ENCODE measurements around the gene KLHL17.
"Not testable (repeated sequence)": the region's sequence is repeated elsewhere in the genome, so short reads cannot be mapped to it uniquely, and the experiment has no call there.

The KLHL17 gene

DNA sequence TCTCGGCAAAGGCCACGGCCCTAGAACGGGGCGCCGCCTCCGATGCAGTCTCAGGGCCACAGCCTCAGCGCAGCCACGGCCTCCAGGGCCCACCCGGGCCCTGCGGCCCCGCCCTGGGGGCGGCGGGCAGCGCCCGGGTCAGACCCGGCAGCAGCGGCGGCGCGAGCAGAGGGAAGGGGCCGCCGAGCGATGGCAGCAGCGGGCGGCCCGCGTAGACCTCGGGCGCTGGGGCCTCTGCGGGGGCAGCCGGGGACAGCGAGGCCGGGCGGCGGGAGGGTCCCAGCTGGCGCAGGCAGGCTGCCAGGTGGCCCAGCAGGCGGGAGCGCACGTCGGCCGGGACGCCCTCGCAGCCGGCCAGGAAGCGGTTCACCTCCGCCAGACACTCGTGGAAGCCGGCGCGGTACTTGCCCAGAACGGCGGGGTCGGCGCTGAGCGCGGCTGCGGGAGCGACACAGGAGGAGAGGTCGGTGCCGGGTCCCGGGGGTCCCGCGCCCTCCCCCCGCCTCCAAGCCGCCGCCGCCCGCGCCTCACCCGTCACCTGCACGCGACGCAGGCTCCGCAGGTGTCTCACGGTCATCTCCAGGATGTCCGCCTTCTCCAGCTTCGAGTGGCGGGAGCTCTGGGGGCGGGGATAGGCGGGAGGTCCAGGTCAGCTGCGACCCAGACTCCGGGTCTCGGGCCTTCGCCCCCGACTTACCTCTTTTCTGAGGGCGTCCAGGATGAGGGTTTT, 38.8 kb downstream of the KLHL17 start:
- DNase-seq (ENCODE audit: low read depth in 2 of 3, low spot score in 2 of 3): no peak

DNA sequence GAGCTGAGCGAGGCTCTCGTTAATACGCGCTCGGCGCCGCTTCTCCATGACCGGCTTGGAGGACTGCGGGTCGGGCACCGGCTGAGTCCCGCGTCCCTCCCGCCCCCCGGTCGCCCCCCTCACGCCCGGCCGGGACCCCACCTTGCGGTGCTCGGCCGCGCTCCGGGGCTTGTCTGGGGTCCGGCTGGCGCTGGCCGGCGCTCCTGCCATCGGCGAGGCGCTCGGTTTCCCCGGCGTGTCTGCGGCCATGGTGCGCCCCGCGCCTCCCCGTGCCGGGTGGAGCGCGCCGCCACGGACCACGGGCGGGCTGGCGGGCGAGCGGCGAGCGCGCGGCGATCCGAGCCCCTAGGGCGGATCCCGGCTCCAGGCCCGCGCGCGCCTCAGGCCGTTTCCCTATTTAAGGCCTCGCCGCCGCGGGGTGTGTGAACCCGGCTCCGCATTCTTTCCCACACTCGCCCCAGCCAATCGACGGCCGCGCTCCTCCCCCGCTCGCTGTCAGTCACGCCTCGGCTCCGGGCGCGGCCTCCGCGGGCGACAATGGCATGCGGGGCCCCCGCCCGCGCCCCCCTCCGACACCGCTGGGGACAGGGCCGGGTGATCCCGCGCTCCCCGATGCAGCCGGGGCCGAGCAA, 39.5 kb downstream of the KLHL17 start, which contains the start of gene HES4:
HES4 (minus strand) TSS at position 373 of the 632 bp plus-strand sequence; CDS start at position 249, 124 bp downstream.
- no peak for DNase-seq (ENCODE audit: low read depth in 2 of 3, low spot score in 2 of 3)

DNA sequence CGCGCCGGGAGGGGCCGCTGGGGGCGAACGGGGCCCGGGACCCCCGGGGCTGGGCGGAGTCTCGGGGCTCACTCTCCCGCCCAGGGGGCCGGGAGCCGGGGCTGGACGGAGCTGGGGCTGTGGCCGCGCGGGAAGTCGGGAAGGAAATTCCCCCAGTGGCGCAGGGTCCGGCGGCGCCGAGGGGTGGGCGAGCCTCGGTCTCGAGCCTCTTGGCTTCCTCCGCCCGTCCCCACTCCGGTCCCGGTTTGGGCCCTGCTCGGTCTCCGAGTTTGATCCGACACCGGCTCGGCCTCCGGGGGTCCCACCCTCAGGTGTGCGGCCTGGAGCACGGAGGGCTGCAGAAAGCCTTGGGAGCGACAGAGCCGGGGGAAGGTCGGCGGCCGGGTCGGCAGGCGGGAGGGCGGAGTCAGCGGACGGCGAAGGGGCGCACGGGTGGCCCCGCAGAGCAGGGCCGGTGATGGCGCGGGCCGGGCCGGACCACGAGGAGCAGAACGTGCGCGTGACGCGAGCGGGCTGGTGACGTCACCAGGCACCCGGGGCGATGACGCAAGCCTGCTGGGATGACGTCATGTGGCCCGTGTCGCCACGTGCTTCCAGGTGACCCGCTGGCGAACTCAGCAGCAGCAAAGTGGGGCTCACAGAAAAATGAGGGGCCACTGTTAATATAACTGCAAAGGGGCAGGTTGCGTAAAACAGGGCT, 40.1 kb downstream of the KLHL17 start:
- DNase-seq (ENCODE audit: low read depth in 2 of 3, low spot score in 2 of 3): peak in 1 of 3 experiments; percentile 66

DNA sequence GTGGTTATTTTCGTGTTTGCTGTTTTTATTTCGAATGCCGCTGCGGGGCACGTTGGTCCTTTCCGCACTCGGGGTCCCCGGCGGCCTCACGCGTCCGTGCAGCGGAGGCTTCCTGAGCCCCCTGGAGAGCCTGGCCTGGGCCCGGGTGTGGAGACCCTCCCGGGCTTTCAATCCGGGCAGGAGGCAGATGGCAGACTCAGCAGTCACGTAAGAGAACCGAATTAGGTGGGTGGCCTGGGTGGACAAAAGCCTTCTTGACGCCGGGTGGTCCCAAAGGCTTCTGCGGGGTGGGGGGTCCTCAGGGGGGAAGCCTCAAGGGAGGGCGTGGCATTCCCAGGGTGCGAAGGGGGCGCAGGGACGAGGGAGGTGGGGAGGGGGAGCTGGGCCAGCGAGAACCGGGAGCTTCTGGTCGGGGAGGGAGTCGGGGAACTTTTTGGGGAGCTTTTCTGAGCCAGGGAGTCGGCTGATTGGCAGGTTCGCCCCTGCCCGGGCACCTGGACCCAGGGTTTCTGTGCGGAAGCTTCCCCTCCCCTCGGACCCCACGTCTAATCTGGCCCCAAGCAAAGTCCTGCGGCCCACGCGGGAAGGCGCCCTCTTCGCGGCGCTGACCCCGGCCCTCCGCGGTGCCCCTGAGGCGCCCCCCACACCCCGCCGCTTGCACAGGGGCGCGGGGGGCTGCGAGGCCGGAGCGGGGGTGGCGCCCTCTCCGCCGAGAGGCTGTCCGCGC, 40.8 kb downstream of the KLHL17 start:
- no peak for DNase-seq (ENCODE audit: low read depth in 2 of 3, low spot score in 2 of 3)

DNA sequence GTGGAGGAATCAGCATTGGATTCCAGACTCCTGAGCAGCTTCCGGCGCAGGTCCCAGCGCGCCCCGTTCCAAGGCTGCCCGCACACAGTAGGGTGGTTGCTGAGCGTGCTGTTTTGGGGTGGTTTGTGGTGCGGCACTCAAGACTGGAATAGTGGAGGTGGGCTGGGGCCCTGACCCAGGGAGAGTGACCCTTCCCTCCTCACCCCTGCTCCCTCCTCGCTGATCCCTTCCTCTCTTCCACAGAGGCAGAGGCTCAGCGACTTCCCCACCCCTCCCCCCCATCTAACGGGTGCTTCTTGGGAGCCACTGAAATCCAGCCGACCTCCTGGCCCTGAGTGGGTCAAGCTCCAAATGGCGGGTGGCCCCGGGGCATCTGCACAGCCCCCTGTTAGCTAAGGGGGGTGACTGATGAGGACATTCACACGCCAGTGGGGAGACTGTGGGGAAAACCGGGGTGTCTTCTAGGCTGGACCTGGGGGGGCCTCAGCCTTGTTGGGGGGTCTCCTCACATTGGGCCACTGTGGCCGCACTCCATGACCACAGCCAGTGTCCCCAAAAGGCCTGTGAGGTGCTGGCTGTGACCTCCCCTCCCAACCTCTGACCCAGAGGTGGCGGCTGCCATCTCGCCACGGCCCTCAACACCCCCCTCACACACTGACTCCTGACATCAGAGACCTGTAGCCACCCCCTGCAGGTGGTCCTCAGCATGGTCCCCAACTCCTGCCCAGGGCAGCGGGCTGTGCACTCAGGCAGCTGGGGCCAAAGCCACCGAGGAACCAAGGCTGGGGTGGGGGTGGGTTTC, 43.4 kb downstream of the KLHL17 start:
- DNase-seq (ENCODE audit: low read depth in 2 of 3, low spot score in 2 of 3): no peak

DNA sequence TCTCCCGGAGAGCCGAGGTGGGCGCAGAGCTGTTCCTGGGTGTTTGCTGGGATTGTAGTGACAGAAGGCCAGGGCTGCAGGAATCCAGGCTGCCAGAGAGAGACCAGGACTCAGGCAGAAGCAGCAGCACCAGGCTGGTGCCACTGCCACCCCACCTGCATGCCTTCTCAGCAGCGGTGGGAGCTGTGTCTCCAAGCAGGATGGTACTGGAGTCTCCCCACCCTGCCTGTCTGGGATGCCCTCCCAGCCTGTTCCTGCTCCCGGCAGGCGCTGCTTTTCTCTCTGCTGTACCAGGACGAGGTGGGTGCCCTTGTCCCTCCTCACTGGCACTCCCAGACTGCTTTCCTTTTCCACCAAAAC, 44.0 kb downstream of the KLHL17 start:
- DNase-seq (ENCODE audit: low read depth in 2 of 3, low spot score in 2 of 3): no peak

DNA sequence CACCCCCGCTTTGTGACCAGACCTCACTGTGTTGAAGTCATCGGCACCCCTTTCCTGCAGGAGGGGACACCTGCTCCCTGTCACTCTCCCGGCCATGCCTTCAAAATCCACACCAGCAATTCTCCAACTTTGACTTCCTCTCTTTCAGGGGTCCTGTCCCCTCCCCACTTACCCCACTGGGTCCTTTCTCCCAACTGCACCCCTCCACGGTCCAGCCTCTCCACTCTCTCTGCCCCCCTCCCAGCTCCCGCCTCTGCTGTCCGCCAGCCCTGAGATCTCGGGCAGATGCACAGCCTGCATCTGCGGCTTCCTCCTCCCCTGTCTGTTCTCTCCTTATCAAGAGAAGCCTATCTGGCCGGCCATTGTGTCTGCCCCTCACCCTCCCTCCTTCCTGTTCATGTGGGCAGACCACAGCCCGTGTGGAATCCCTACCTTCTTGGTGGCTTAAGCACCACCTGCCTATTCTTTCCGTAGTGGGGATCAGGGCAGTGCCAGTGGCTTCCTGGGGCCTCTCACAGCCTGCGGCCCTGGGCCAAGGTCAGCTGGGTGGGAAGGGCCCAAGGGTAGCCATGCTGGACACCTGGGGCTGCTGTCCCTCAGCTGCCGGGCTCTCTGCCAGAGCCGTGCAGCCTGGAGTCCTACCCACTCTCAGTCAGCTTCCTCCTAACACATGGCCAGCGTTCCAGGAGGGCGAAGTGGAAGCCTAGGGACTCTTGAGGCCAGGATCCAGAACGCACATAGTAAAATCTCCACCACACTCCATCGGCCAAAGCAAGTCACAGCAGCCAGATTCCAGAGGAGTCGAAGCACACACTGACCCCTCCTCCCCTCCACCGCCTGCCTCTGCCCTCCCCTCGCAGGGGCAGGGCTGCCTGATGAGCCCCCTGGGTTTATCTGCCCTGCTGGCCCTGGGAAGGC, 44.7 kb downstream of the KLHL17 start:
- no peak for DNase-seq (ENCODE audit: low read depth in 2 of 3, low spot score in 2 of 3)

DNA sequence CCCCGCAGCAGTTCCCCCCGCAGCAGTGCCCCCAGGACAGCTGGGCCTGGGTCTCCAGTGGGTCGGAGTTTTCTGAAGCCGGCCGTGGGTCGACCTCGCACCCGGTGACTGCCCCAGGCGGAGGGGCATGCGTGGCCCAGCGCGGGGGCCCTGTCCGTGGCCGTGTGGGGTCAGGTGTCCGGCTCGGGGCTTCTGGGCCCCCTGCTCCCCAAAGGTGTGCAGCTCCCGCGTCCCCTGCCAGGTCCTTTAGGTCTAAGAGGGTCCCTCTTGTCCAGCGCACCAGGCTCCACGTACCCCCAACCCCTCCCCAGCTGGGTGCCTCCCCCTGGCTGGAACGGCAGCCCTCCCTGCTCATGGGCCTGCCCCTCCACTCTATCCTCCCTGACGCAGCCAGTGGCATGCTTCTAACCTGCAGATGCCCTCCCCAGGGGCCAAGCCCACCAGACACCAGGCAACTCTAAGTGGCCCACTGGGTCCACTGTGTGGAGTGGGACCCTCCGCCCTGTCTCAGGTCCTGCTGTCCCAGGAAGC, 45.5 kb downstream of the KLHL17 start:
- no peak for DNase-seq (ENCODE audit: low read depth in 2 of 3, low spot score in 2 of 3)

DNA sequence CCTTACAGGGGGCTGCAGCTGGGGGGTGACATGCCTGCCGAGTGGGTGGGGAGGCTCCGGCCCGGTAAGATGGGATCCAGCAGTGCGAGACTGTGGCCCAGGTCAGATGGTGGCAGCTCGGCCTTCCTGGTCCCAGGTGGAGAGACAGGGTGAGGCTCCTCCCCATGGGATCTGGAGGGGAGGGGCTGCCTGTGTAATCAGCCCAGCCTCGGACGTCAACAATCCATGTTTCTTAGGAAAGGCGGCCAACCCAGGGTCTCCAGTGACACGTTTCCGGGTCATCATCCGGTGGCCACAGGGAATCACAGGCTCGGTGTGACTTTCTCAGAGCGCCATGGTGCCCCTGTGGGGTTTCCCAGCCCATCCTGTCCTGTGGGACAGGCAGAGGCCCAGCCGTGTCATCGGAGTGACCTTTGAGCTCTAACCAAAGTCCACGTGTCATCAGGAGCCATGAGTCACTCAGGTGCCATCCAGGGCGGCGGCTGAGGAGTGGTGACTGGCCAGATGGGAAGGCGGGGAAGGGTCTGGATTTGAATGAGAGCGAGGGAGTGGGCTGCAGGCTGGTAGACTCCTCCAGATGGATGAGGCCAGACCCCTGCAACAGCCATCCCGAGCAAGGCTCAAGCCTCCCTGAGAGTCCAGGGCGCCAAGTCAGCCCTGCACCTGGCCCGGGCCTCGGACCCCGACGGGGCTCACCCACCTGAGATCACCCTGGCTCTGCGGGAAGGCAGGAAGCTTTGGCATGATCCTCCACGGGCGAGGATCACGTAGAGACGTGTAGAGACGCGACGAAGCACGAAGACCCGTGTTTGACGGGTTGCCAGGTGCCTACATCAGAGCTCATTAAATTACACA, 46.1 kb downstream of the KLHL17 start:
- DNase-seq (ENCODE audit: low read depth in 2 of 3, low spot score in 2 of 3): no peak

DNA sequence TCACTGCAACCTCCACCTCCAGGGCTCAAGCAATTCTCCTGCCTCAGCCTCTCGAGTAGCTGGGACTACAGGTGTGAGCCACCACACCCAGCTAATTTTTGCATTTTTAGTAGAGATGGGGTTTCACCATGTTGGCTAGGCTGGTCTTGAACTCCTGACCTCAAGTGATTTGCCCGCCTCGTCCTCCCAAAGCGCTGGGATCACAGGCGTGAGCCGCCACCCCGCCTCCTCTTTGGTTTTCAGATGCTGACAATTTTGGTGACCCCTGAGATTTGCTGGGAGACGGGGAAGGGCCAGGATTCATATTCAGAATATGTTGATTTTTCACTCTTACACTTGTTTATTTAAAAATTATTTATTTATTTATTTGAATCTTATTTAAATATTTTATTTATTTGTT, 49.7 kb downstream of the KLHL17 start:
- DNase-seq (ENCODE audit: low read depth in 2 of 3, low spot score in 2 of 3): not testable (repeated sequence)

DNA sequence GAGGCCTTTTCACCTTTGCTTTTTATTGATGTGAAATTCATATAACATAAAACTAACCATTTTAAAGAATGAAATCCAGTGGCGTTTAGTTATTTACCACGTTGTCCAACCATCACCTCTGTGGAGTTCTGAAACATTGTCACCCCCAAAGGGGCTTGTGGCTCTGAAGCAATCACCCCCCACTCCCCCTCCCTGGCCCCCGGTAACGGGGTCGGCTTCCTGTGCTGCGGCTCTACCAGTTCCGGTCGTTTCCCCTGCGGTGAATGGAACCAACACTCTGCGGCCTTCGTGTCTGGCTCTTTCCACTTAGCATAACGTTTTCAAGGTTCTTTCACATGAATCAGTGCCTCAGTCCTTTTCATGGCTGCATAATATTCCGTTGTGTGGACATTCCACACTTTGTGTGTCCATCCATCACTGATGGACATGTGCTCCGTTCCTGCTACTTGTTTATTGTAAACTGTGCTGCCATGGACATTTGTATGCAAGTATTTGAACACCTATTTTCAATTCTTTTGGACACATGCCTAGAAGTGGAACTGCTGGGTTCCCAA, 51.1 kb downstream of the KLHL17 start:
- DNase-seq (ENCODE audit: low read depth in 2 of 3, low spot score in 2 of 3): no peak

DNA sequence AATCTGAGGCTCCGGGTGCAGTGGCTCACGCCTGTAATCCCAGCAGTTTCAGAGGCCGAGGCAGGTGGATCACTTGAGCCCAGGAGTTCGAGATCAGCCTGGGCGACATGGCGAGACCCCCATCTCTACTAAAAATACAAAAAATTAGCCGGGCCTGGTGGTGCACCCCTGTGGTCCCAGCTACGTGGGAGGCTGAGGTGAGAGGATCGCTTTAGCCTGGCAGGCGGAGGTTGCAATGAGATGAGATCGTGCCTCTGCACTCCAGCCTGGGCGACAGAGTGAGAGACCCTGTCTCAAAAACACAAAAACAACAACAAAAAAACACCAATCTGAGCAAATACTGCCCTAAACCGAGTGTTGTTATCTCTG, 52.3 kb downstream of the KLHL17 start:
- not testable (repeated sequence) for DNase-seq (ENCODE audit: low read depth in 2 of 3, low spot score in 2 of 3)

DNA sequence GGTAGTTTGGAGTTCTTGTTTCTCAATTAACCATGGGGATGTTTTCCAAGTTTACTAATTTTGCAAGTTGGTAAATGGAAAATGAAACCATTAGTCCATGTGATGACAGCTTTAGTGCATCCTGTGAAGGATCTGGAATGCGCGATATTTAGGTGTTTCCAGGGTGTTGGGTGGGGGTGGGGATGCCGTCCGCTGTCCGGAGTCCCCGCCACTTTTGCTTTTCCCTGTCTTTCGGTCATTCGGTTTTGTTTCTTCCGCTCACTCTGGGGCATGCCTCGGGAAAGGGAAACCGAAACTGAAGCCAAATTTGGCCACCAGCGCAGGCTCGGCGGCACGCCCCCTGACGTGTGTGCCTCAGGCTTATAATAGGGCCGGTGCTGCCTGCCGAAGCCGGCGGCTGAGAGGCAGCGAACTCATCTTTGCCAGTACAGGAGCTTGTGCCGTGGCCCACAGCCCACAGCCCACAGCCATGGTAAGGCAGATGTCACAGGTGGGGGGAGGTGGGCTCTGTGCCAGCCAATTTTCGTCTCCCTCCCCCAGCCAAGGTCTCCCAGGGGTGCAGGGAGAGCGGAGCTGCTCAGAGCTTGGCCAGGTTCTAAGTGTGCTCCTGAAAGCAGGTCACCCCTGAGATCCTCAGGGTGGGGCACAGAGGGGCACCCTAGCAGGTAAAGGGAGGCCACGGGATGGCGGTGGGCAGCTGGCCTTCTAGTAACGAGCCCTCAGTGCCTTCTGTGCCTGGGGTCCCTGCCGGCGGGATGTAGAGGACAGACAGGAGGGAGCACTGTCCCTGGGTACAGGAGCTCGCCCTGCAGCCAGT, 52.9 kb downstream of the KLHL17 start, which contains the start of gene ISG15:
ISG15 (plus strand) TSS at position 393 of the 817 bp plus-strand sequence; CDS start at position 470, 77 bp downstream.
- peak; percentile 63 to 72 (median 66) for DNase-seq (ENCODE audit: low read depth in 2 of 3, low spot score in 2 of 3)

DNA sequence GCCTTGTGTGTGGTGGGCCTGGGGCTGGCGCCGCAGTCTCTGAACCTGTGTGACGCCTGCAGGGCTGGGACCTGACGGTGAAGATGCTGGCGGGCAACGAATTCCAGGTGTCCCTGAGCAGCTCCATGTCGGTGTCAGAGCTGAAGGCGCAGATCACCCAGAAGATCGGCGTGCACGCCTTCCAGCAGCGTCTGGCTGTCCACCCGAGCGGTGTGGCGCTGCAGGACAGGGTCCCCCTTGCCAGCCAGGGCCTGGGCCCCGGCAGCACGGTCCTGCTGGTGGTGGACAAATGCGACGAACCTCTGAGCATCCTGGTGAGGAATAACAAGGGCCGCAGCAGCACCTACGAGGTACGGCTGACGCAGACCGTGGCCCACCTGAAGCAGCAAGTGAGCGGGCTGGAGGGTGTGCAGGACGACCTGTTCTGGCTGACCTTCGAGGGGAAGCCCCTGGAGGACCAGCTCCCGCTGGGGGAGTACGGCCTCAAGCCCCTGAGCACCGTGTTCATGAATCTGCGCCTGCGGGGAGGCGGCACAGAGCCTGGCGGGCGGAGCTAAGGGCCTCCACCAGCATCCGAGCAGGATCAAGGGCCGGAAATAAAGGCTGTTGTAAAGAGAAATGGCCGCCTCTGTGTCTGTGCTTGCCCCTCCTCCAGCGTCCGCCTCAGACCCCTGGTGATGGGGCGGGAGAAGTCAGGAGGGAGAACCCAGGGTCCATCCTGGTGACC, 53.7 kb downstream of the KLHL17 start:
- DNase-seq (ENCODE audit: low read depth in 2 of 3, low spot score in 2 of 3): no peak

DNA sequence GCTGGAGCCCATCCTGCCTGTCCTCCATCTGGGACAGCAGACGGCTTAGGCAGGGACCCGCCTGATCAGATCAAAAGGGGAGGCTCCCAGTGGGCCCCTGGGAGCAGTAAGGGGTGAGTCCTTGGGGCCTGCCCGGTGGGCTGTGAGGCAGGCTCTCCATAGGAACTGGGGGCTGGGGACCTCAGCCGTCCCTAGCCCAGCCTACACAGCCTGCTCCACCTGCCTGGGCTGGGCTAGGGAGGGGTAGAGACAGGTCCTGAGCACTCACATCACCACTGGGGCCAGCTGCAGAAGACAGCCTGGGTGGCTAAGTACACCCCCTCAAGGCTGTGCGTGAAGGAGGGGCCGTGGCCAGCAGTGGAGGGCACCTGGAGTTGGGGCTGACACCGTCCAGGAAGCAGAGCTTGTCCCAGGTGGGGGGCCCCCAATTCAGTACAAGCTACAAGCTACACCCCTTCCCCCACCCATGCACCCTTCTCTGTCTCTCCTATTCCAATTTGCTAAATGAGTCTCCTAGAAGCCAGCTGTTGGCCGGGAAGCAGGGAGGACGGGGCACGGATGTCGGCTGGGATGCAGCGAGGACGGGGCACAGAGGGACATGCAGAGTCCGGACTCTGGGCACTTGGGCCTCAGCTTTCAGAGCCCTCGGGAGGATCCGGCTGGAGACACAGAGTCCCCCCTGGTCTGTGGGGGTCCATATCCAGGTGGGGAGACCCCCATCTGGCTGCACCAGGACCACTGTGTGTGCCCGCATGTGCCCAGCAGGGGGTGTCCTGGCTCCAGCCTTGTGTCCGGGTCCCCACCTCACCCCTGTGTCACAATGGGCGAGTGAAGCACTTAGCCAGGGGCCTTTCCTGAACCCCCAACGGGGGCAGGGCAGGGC, 54.7 kb downstream of the KLHL17 start:
- DNase-seq (ENCODE audit: low read depth in 2 of 3, low spot score in 2 of 3): no peak

Measured in activated CD8-positive, alpha-beta memory T cell treated with anti-CD3 and anti-CD28 coated beads for 48 hours (primary cell).